ENCODE measurements around the gene SMARCE1.
"Not testable (repeated sequence)": the region's sequence is repeated elsewhere in the genome, so short reads cannot be mapped to it uniquely, and the experiment has no call there.

The SMARCE1 gene

GRCh38 chr17:40588552-40588951, 59.1 kb downstream of the SMARCE1 start:
- Histone ChIP-seq H3K36me3 (ENCODE audit: insufficient read depth, low read length) (no peaks in the 10 kb centered on the region), H3K79me2 (ENCODE audit: insufficient read depth, low read length) (no peaks in the 10 kb centered on the region), H2AFZ (ENCODE audit: low read depth, low read length) (no peak overlapping the region), H3K27ac (ENCODE audit: low read length) (no peak overlapping the region), H3K4me3 (ENCODE audit: low read depth in 1 of 2, low read length in 2 of 2) (no peak overlapping the region), H4K20me1 (ENCODE audit: insufficient read depth, low read length) (no peaks in the 10 kb centered on the region), H3K4me2 (ENCODE audit: insufficient read depth, low read length) (no peak overlapping the region), H3K4me1 (ENCODE audit: insufficient read depth, low read length) (no peaks in the 10 kb centered on the region), H3K27me3 (ENCODE audit: insufficient read depth, low read length, poor library complexity) (no peaks in the 10 kb centered on the region), H3K9ac (ENCODE audit: low read depth, low read length) (no peak overlapping the region), H3K9me3 (ENCODE audit: insufficient read depth, low read length, severe bottlenecking) (no peaks in the 10 kb centered on the region)
- no peak for DNase-seq
- ATAC-seq (ENCODE audit: insufficient read depth, low read depth) = no peak
- TF ChIP-seq EZH2 (IDR thresholded peaks at IDR 0.05; ENCODE audit: borderline replicate concordance, low read depth, low read length, severe bottlenecking) (no peak), CTCF (IDR thresholded peaks at IDR 0.05; ENCODE audit: borderline replicate concordance, extremely low read depth, low read length, poor library complexity, severe bottlenecking) (no peak)

GRCh38 chr17:40586264-40586663, 61.4 kb downstream of the SMARCE1 start:
- H3K36me3 ChIP-seq (ENCODE audit: insufficient read depth, low read length); H3K4me3 ChIP-seq (ENCODE audit: low read depth in 1 of 2, low read length in 2 of 2); H3K27me3 ChIP-seq (ENCODE audit: insufficient read depth, low read length, poor library complexity); DNase-seq; H3K9me3 ChIP-seq (ENCODE audit: insufficient read depth, low read length, severe bottlenecking); H4K20me1 ChIP-seq (ENCODE audit: insufficient read depth, low read length); ATAC-seq (ENCODE audit: insufficient read depth, low read depth); H3K9ac ChIP-seq (ENCODE audit: low read depth, low read length); H3K79me2 ChIP-seq (ENCODE audit: insufficient read depth, low read length); H3K4me2 ChIP-seq (ENCODE audit: insufficient read depth, low read length); H3K27ac ChIP-seq (ENCODE audit: low read length); H2AFZ ChIP-seq (ENCODE audit: low read depth, low read length): not testable (repeated sequence)
- peaks cover 19% of the 10 kb centered on the region for H3K4me1 ChIP-seq (ENCODE audit: insufficient read depth, low read length)

GRCh38 chr17:40584950-40585349, 62.7 kb downstream of the SMARCE1 start:
- H4K20me1 ChIP-seq (ENCODE audit: insufficient read depth, low read length); H3K9ac ChIP-seq (ENCODE audit: low read depth, low read length): not testable (repeated sequence)

GRCh38 chr17:40582328-40582901, 65.2 kb downstream of the SMARCE1 start:
- Histone ChIP-seq H3K36me3 (ENCODE audit: insufficient read depth, low read length) (no peaks in the 10 kb centered on the region), H3K4me3 (ENCODE audit: low read depth in 1 of 2, low read length in 2 of 2) (peak overlapping the region in 1 of 2 experiments; percentile 1; a peak in 1 of 4 replicates), H3K4me2 (ENCODE audit: insufficient read depth, low read length) (peak overlapping the region; percentile 43), H3K79me2 (ENCODE audit: insufficient read depth, low read length) (no peaks in the 10 kb centered on the region), H3K9me3 (ENCODE audit: insufficient read depth, low read length, severe bottlenecking) (no peaks in the 10 kb centered on the region), H3K27me3 (ENCODE audit: insufficient read depth, low read length, poor library complexity) (no peaks in the 10 kb centered on the region), H3K27ac (ENCODE audit: low read length) (peak overlapping the region; percentile 81), H3K9ac (ENCODE audit: low read depth, low read length) (peak overlapping the region; percentile 44), H3K4me1 (ENCODE audit: insufficient read depth, low read length) (peaks cover 22% of the 10 kb centered on the region), H4K20me1 (ENCODE audit: insufficient read depth, low read length) (no peaks in the 10 kb centered on the region), H2AFZ (ENCODE audit: low read depth, low read length) (peak overlapping the region; percentile 73)
- no peak for TF ChIP-seq CTCF (IDR thresholded peaks at IDR 0.05; ENCODE audit: borderline replicate concordance, extremely low read depth, low read length, poor library complexity, severe bottlenecking)
- no peak for TF ChIP-seq EZH2 (IDR thresholded peaks at IDR 0.05; ENCODE audit: borderline replicate concordance, low read depth, low read length, severe bottlenecking)
- ATAC-seq (ENCODE audit: insufficient read depth, low read depth) (peak; percentile 98), DNase-seq (peak; percentile 87)

More at GRCh38 chr17:40584950-40585349, 62.7 kb downstream of the SMARCE1 start:
- H3K27me3 ChIP-seq (ENCODE audit: insufficient read depth, low read length, poor library complexity); H3K4me3 ChIP-seq (ENCODE audit: low read depth in 1 of 2, low read length in 2 of 2); H3K79me2 ChIP-seq (ENCODE audit: insufficient read depth, low read length); H3K36me3 ChIP-seq (ENCODE audit: insufficient read depth, low read length); H3K27ac ChIP-seq (ENCODE audit: low read length); DNase-seq; H3K9me3 ChIP-seq (ENCODE audit: insufficient read depth, low read length, severe bottlenecking); H3K4me2 ChIP-seq (ENCODE audit: insufficient read depth, low read length); H2AFZ ChIP-seq (ENCODE audit: low read depth, low read length); ATAC-seq (ENCODE audit: insufficient read depth, low read depth): not testable (repeated sequence)
- peaks cover 22% of the 10 kb centered on the region for H3K4me1 ChIP-seq (ENCODE audit: insufficient read depth, low read length)
